ENCODE measurements around the gene MAB21L2. TPM values are rescaled to one million over a fixed set of nuclear protein-coding genes. Genes with fewer than 3 reads are reported as not detected.

The MAB21L2 gene
- total RNA-seq, 1 experiment from 2014 or later: not detected

DNA sequence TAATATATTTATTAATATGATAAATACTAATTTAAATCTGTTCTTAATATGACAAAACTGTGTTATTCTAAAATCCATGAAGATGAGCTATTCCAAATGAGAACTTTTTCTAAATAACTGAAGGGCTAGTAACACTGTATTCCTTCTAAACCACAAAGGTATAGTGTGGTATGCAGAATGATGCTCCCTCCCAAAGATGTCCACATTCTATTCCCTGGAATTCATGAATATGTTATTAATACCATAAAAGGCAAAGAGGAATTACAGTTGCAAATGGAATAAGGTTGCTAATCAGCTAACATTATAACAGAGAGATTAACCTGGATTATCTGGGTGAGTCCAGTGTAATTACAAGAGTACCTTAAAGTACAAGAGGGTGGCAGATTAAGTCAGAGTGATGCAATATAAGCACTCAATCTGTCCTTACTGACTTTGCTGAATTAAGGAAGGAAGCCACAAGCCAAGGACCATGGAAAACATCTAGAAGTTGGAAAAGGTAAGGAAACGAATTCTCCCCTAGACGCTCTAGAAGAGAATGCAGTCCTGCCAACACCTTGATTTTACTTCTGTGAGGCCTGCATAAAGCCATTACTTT lies 20.7 kb upstream of the MAB21L2 start:
- H3K36me3 ChIP-seq (ENCODE audit: control insufficient read depth in 1 of 2, insufficient read depth in 2 of 2, low read length in 2 of 2): no peaks in the 10 kb centered on the region
- no peaks in the 10 kb centered on the region for H3K9me3 ChIP-seq (ENCODE audit: control insufficient read depth in 1 of 2, insufficient read depth in 1 of 2, low read depth in 1 of 2, low read length in 2 of 2)
- no TSS peak for BruUV-seq (replicated peaks)
- no peak overlapping the region for H3K4me2 ChIP-seq (ENCODE audit: low read length)
- no peaks in the 10 kb centered on the region for H4K20me1 ChIP-seq (ENCODE audit: insufficient read depth)
- H3K9ac ChIP-seq (ENCODE audit: low read length): no peak overlapping the region
- no peak for TF ChIP-seq EZH2phosphoT487 (IDR thresholded peaks at IDR 0.05; ENCODE audit: borderline replicate concordance)
- TF ChIP-seq CEBPB (IDR thresholded peaks at IDR 0.05; ENCODE audit: low read depth): no peak
- no peak for TF ChIP-seq REST (IDR thresholded peaks at IDR 0.05; ENCODE audit: low read depth)
- TF ChIP-seq, protein P1, sequence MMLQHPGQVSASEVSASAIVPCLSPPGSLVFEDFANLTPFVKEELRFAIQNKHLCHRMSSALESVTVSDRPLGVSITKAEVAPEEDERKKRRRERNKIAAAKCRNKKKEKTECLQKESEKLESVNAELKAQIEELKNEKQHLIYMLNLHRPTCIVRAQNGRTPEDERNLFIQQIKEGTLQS (IDR thresholded peaks at IDR 0.05): no peak
- TF ChIP-seq ZFX (IDR thresholded peaks at IDR 0.05): no peak
- no peak for TF ChIP-seq YY1 (IDR thresholded peaks at IDR 0.05; ENCODE audit: extremely low read depth, insufficient replicate concordance, low read depth, low read length)
- no peak for TF ChIP-seq EGR1 (IDR thresholded peaks at IDR 0.05; ENCODE audit: low read depth)
- TF ChIP-seq ZNF274 (IDR thresholded peaks at IDR 0.05; ENCODE audit: low read depth, low read length): no peak
- POLR2A ChIA-PET: no interaction called here
- DNase-seq (ENCODE audit: low read depth, low spot score) (no peak), ATAC-seq (no peak)
- CTCF ChIA-PET: no interaction called here
- no peak overlapping the region for H2AFZ ChIP-seq (ENCODE audit: low read depth, low read length, poor library complexity, severe bottlenecking)
- no peaks in the 10 kb centered on the region for H3K4me1 ChIP-seq (ENCODE audit: control insufficient read depth in 1 of 2, insufficient read depth in 2 of 2, low read length in 2 of 2)
- no peaks in the 10 kb centered on the region for H3K79me2 ChIP-seq (ENCODE audit: insufficient read depth, low read length)
- H3K27ac ChIP-seq (ENCODE audit: low read depth, low read length): no peak overlapping the region
- no peaks in the 10 kb centered on the region for H3K9me2 ChIP-seq (ENCODE audit: insufficient read depth)
- RAD21 ChIA-PET (ENCODE audit: low non-redundant PET in 1 of 2, low total read pairs in 2 of 2, uncharacterized antibody in 2 of 2, unreplicated experiment in 2 of 2): no interaction called here
- intact Hi-C loops (cut with micrococcal nuclease): no loop called here
- H3K27me3 ChIP-seq (ENCODE audit: insufficient read depth, low read length): no peaks in the 10 kb centered on the region
- H3K4me3 ChIP-seq (replicated peaks in 1 of 2; ENCODE audit: low read depth in 1 of 2, low read length in 2 of 2): no peak overlapping the region
